ENCODE results near the gene IMMP1L. TPM values are rescaled to one million over a fixed set of nuclear protein-coding genes. Genes with fewer than 3 reads are reported as not detected.

The IMMP1L gene
- total and polyA plus RNA-seq, 10 of the 15 experiments (the other 5 are each of a cell fraction or from before 2014, with no cell fraction given) = 29.4 to 145 (median 85.8) TPM

DNA sequence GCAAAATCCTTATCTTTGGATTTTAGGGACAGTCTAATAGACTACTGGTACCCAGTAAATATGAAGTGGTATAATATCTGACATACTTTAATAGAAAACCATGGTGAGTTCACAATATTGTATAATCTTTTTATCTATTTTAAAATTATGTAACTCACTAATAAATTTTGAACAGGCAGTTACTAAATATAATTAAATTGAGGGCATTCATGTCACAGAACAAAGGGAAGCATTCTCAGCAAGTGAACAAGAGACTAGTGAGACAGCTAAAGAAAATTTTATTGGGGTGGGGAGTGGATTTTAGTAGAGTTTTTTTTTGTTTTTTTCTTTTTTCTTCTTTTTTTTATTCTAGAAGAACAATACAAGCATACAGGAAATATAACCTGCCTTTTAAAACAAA is 84.8 kb downstream of the IMMP1L start:
- FAIRE-seq = no peak
- Histone ChIP-seq H3K4me3 (no peak overlapping the region), H3K9ac (ENCODE audit: control insufficient read depth, insufficient read depth, low read length) (no peak overlapping the region), H3K4me2 (ENCODE audit: control insufficient read depth, insufficient read depth) (no peak overlapping the region), H3K79me2 (ENCODE audit: control insufficient read depth, insufficient read depth, low read length) (no peaks in the 10 kb centered on the region), H3K9me3 (replicated peaks; ENCODE audit: control insufficient read depth, insufficient read depth, low read length) (no peaks in the 10 kb centered on the region), H3K27me3 (replicated peaks in 1 of 2; ENCODE audit: control insufficient read depth in 2 of 2, insufficient read depth in 2 of 2, low read length in 1 of 2) (no peaks in the 10 kb centered on the region), H3K4me1 (ENCODE audit: control insufficient read depth, insufficient read depth, low read length) (no peaks in the 10 kb centered on the region), H4K20me1 (ENCODE audit: control insufficient read depth, insufficient read depth) (no peaks in the 10 kb centered on the region), H3K36me3 (ENCODE audit: control insufficient read depth in 2 of 2, insufficient read depth in 2 of 2, low read length in 1 of 2) (peaks cover 0 to 3% of the 10 kb centered on the region in 2 experiments; a peak in 1 of 4 replicates), H3K27ac (ENCODE audit: control insufficient read depth, insufficient read depth) (no peak overlapping the region), H2AFZ (ENCODE audit: control insufficient read depth, low read depth, low read length) (no peak overlapping the region)
- POLR2A ChIA-PET = no interaction called here
- no peak for ATAC-seq
- no TSS peak for BruUV-seq (replicated peaks)
- SMC1A ChIA-PET (ENCODE audit: uncharacterized antibody, unreplicated experiment) = no interaction called here
- DNase-seq (ENCODE audit: low read depth, low spot score) = no peak
- intact Hi-C loops (cut with micrococcal nuclease; ENCODE audit: unreplicated experiment) (no loop called here), in situ Hi-C loops (cut with MboI) (no loop called here)
- TF ChIP-seq NFYA (IDR thresholded peaks at IDR 0.05; ENCODE audit: borderline replicate concordance, low read depth, low read length) = no peak
- TF ChIP-seq MYB (IDR thresholded peaks at IDR 0.05; ENCODE audit: borderline replicate concordance, low read depth, low read length) = no peak
- TF ChIP-seq, protein P1, sequence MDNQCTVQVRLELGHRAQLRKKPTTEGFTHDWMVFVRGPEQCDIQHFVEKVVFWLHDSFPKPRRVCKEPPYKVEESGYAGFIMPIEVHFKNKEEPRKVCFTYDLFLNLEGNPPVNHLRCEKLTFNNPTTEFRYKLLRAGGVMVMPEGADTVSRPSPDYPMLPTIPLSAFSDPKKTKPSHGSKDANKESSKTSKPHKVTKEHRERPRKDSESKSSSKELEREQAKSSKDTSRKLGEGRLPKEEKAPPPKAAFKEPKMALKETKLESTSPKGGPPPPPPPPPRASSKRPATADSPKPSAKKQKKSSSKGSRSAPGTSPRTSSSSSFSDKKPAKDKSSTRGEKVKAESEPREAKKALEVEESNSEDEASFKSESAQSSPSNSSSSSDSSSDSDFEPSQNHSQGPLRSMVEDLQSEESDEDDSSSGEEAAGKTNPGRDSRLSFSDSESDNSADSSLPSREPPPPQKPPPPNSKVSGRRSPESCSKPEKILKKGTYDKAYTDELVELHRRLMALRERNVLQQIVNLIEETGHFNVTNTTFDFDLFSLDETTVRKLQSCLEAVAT (IDR thresholded peaks at IDR 0.05) = no peak
- TF ChIP-seq HCFC1 (IDR thresholded peaks at IDR 0.05; ENCODE audit: low read length) = no peak
- no peak for TF ChIP-seq TAF1 (IDR thresholded peaks at IDR 0.05; ENCODE audit: borderline replicate concordance, low read depth, low read length)
- TF ChIP-seq ZNF207 (IDR thresholded peaks at IDR 0.05; ENCODE audit: borderline replicate concordance) = no peak
- no peak for TF ChIP-seq MXI1 (IDR thresholded peaks at IDR 0.05; ENCODE audit: low read depth, low read length)
- TF ChIP-seq NFXL1 (IDR thresholded peaks at IDR 0.05; ENCODE audit: borderline replicate concordance) = no peak
- TF ChIP-seq JUND (IDR thresholded peaks at IDR 0.05; ENCODE audit: low read depth, low read length) = no peak
- TF ChIP-seq ZBED1 (IDR thresholded peaks at IDR 0.05; ENCODE audit: borderline replicate concordance) = no peak
- TF ChIP-seq EZH2 (IDR thresholded peaks at IDR 0.05; ENCODE audit: borderline replicate concordance, control insufficient read depth, low read depth, low read length) = no peak
- no peak for TF ChIP-seq CHD4 (IDR thresholded peaks at IDR 0.05)
- no peak for TF ChIP-seq RBBP5 (conservative IDR thresholded peaks at IDR 0.05)
- RAD21 ChIA-PET (ENCODE audit: unreplicated experiment) = no interaction called here
- CTCF ChIA-PET = no interaction called here

All from GM12878 (cell line).